ENCODE data around the gene CST1.
A peak's percentile ranks its signal among the peaks of the same experiment; 100 is the strongest.
"Not testable (repeated sequence)": the region's sequence is repeated elsewhere in the genome, so short reads cannot be mapped to it uniquely, and the experiment has no call there.

The CST1 gene

DNA sequence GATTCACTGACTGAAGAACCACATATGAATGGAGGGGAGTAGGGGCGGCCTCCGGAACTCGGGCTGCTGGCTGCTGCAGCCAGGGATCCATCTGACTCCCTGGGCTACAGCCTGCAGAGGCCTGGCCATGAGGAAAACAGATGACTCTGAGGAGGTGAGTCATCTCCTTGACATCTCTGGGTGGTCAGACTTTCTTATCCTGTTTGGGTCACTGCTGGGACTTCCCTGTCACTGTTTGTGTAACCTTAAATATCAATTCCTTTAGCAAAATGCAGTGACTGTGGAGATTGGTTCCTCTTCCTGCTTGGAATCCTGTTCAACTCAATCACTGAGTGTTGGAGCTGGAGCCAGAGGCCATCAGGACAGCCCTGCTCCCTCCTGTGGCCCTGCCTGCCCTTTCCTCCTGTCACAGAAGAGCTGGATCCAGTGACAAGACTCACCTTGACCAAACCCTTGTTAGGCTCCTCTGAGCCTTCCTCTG lies 4.4 kb upstream of the CST1 start:
- DNase-seq (ENCODE audit: low read depth in 2 of 2) = not testable (repeated sequence)

DNA sequence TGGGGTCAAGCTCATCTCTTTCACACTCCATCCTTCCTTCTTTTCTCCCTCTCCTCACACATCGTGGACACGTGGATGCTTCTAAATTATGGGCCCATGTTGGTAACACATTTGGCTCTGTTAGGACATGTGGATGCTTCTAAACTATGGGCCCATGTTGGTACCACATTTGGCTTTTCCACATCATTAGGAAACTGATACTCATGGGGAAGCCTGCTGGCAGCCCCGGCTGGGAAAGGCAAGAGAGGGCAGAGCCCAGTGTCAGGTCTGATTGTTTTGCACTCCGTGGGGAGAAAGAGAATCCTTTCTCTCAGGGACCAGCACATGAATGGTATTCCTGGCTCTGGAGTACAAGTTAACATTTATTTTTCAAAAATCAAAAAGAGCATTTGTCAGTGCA lies 4.0 kb upstream of the CST1 start:
- DNase-seq (ENCODE audit: low read depth in 2 of 2) = no peak

DNA sequence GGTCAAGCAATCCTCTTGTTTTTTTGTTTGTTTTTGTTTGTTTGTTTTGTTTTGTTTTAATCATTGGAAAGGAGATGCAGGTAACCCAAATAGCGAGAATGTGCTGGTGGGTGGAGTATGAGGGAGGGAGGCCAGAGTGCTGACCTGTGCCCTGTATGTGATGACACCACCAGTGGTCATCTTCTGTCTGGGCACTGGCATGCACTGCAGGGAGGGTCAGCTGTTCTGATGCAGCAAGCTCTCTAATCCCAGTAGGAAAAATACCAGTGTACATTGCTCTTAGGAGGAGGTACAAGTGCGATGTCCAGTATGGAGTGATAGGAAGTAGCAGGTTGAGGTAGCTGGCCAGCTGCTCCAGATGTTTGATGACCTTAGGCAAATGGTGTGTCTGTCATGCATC lies 2.9 kb upstream of the CST1 start:
- DNase-seq (ENCODE audit: low read depth in 2 of 2) = no peak

DNA sequence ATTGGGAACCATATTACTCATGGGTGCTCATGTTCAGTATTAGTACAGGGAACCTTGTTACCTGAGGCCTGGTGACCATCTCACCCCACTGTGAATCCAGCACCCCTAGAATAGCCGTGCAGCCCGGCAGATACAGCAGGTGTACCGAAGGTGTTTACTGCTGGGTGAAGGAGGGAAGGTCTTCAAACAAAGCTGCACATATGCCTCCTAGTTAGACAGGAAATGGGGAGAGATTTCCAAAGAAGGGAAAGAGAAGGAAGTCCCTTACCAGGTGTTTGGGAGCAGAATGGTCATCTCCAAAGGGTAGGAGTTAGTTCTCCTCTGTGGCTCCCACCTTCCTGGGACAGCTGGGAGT lies 2.4 kb upstream of the CST1 start:
- no peak for DNase-seq (ENCODE audit: low read depth in 2 of 2)

GRCh38 chr20:23752481-23753193 lies 1.9 kb upstream of the CST1 start:
- DNase-seq (ENCODE audit: low read depth in 2 of 2) = no peak

DNA sequence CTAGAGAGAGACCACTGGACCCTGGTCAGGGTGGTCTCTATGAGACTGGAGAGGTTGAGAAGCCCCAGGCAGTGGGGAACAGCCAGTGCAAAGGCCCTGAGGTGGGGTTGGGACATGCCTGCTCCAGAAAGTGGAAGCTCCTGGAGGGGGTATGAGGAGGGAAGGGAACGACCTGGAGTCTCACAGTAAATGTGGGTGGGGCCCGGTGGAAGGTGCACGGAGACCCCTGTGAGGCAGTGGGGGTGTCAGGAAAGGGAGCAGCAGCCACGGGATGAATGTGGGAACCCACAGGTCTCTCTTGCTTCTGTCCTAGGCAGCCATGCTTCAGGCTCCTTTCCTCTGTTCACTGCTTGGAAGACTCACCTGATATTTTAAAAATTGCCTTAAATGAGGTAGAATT lies 1.3 kb upstream of the CST1 start:
- no peak for DNase-seq (ENCODE audit: low read depth in 2 of 2)

GRCh38 chr20:23749746-23750145 lies 989 bp downstream of the CST1 start:
- no peak for DNase-seq (ENCODE audit: low read depth in 2 of 2)

DNA sequence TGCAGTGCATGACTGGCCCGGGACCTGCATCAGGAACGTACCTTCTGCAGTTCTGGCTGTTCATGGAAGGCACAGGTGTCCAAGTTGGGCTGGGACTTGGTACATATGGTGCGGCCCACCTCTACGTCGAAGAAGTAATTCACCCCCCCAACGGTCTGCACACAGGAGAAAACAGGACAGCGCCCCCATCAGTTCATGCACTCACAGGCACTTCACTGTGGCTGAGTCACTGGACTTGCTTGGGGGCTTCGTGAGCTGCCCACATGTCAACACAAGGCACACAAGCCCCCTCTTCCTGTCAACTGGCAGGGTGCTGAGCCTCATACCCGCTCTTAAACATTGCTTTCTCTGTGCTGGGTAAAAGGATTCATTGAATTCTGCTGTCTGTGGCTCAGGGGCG lies 1.8 kb downstream of the CST1 start:
- DNase-seq (ENCODE audit: low read depth in 2 of 2) = not testable (repeated sequence)

GRCh38 chr20:23747551-23747950 lies 3.2 kb downstream of the CST1 start:
- DNase-seq (ENCODE audit: low read depth in 2 of 2) = not testable (repeated sequence)

DNA sequence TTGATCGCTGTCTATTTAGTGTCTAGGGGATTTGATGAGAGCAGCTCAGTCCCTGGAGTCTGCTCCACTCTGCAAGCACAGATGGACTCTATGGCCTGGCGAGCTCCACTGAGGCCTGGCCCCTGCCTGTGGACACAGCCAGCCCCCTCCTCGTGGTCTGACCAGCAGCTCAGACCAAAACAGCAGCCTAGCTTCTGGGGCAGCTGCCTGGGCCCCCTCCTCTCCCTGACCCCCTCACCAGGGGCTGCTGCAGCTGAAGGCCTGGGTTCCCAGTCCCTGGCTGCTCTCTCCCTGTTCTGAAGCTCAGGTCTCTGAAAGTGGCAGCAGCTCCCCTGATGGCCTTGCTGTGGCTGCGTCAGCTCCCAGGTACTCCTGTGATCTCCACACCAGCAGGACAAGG lies 3.6 kb downstream of the CST1 start:
- not testable (repeated sequence) for DNase-seq (ENCODE audit: low read depth in 2 of 2)

DNA sequence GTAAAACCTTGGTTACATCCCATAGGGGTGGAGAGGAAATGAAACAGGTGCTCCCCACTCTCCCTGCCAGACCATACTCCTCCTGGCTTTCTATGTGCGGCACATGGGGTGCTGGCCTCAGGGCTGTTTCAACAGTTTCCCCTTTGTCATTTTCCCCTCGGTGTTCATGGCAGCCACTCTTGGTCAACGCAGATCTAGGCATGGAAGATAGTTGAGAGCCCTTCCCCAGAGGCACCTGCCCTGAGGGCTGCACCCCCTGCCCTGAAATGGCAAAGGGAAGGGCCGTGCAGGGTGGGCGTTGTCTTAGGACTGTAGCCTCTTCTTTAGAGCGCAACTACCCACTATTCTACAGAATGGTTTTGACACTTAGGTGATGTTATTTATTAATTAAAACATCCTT lies 4.4 kb downstream of the CST1 start:
- DNase-seq (ENCODE audit: low read depth in 2 of 2) = no peak

GRCh38 chr20:23745247-23745646 lies 5.5 kb downstream of the CST1 start:
- no peak for DNase-seq (ENCODE audit: low read depth in 2 of 2)

DNA sequence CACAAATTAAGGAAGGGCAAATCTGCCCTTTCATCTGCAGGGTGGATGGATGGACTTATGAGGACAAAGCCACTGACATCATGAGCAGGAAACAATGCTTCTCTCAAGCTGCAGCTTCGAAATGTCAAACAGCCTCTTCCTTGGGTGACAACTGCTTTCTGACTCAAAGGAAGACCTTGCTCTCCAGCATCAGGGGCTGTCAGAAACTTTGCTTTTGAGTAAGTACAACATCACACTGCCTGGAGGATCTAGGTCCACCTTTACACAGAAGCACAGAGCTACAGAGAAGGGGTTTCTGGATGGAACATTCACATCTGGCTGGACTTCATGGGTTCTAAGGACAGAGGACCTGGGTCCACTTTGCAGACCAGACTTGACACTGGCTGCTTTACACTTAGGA lies 5.9 kb downstream of the CST1 start:
- no peak for DNase-seq (ENCODE audit: low read depth in 2 of 2)

DNA sequence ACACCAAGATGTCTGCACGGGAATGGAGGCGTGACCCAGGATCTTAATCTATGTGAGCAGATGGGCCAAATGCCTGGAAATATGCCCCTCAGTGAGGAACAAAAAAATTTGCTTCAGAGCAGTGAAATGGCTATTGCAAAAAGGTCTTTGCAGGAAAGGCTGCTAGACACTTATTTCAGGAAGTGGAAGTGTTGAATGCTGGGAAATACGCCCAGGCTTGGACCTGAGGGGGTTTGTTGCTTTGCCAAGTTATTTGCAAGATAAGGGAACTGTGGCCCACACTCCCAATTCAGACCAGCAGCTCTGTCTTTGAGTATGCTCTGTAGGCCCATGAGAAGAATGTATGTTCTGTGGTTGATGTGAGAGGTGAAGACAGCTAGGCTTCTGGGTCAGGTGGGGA lies 15.3 kb downstream of the CST1 start:
- not testable (repeated sequence) for DNase-seq (ENCODE audit: low read depth in 2 of 2)

DNA sequence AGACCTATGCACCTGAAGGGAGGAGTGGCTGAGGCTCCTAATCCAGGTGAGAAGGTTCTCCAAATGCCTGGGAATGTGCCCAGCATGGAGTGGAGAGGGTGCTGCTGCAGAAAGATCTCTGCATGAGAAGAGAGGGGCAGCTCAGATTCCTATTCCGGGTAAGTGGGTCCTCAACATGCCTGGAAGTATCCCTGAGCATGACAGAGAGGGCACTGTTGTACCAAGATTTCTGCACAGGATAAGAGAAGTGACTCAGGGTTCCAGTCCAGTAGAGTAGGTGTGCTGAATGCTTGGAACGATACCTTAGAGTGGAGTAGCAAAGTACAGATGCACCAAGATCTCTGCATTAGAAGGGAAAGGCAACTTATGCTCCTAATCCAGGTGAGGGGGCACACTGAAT lies 15.8 kb downstream of the CST1 start:
- not testable (repeated sequence) for DNase-seq (ENCODE audit: low read depth in 2 of 2)

DNA sequence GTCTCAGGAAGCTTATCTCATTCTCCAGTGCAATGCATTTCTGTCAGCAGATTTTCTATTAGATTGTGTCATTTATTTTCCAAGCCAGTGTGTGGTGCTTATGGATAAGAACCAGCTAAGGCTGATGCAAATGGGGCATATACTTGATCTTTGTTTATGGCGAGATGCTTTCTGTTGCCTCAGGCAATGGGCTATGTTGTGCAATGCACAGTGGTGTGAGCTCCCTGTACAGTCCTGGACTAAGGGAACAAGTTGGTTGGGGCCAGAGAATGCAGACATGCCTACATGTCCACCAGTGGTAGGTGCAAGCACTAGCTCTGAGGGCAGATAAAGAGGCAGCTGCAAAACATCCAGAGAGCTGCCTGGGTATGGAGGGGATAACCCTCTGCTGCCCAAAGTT lies 16.3 kb downstream of the CST1 start:
- not testable (repeated sequence) for DNase-seq (ENCODE audit: low read depth in 2 of 2)

GRCh38 chr20:23727016-23727415 lies 23.7 kb downstream of the CST1 start:
- DNase-seq (ENCODE audit: low read depth in 2 of 2) = no peak

DNA sequence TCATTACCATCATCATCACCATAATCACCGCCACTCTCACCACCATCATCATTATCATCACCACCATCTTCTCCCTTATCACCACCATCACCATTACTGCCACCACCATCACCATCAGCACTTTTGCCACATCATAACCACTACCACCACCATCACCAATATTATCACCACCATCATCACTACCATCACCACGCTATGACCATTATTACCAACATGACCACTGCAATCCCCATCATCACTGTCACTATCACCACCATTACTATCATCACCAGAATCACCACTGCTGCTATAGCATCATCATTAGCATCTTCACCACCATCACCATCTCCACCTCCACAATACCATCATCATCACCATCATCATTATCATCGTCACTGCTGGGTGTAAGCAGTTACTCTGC lies 25.6 kb downstream of the CST1 start:
- no peak for DNase-seq (ENCODE audit: low read depth in 2 of 2)

DNA sequence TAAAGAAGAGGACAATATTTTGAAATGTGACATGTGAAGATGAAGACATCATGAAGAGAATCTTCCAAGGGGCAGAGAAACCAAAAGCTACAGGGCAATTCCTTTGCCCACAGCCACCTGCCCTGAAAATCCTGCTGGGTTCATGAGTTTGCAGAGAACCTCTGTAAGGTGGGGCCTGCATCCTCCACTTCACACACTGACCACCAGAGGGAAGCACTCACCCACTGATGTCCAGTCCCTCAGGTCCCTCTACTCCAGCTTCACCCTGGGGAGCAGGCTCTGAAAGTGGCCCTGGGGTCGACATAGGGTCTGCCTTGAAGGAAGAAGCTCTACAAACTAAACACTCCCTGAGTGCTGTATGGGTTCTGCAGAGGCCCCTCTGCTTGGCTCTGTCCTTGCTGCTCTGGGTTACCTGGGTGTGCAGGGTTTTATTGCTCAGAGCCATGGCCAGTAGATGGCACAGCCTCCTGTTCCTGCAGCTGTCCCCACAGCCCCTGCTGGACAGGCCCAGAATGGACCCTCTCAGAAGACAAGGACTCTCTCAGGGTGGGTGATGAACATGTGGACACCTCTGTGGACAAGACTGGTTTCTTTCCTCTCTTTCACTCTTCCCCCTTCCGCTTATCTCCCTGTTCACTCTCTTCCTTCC lies 27.0 kb downstream of the CST1 start:
- DNase-seq (ENCODE audit: low read depth in 2 of 2) = peak in 1 of 2 donors; percentile 16

DNA sequence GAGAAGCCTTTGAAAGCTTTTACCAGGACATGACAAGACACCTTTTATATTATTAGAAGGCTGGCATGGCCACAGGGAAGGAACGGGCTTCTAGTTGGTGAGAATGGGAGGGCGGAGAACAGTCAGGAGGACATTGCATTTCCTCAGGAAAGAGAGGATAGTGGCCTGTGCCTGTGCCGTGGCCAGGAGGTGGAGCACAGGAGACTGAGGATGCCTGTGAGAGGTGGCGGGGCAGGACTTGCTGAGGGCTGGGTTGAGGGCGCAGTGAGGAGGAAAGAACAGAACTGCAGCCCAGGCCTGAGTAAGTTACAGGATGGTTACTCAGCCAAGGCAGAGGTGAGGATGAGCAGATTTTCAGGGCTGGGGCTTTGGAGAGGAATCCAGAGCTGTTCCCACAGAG lies 27.9 kb downstream of the CST1 start:
- not testable (repeated sequence) for DNase-seq (ENCODE audit: low read depth in 2 of 2)

DNA sequence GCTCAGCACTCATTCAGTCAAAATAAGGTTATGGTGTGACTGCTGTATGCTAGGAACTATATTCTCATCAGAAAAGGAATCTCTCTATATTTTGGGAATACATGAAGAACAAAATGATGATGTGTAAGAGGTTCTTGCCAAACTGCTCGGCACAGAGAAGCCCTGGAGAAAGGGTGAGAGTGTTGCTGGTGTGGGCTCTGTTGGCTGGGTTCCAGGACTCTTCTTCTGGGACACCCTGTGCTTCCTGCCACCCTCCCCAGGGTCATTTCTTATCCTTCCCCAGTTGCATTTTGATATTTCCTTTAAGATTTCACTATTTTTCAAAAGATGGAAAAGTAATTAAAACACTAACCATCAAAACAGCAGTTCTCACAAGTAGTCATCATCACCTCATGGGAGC lies 28.8 kb downstream of the CST1 start:
- no peak for DNase-seq (ENCODE audit: low read depth in 2 of 2)

- not testable (repeated sequence) for DNase-seq (ENCODE audit: low read depth in 2 of 2)
Measured at GRCh38 chr20:23719351-23719750, 31.4 kb downstream of the CST1 start.

DNA sequence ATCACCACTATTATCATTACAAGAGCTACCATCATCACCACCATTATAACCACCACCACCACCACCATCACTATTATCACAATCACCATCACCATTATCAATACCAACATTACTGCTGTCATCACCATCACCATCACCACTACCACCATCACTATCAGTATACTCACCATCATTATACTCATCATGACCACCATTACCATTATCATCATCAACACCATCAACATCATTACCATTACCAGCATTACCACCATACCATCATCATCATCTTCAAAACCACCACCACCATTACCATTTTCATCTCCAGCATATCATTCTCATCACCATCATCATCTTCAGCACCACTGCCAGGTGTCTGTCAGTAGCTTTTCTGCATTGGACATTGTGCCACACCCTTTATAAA lies 39.0 kb downstream of the CST1 start:
- DNase-seq (ENCODE audit: low read depth in 2 of 2) = not testable (repeated sequence)

DNA sequence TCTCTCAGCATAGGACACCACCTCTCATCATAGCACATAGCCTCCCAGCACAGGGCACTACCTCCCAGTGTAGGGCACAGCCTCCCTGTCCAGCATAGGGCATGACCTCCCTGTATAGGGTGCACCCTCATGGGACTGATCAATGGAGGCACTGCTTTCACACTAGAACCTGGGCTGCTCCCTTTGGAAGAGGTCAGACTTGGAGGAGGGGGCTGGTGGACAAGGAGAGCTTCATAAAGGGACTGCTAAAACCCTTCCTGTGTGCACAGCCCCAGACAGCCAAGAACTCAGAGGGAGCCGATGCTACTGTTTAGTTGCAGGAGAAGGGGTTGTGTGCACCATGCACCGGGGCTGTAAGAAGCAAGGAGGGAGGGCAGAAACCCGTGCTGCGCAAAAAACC lies 40.0 kb downstream of the CST1 start:
- no peak for DNase-seq (ENCODE audit: low read depth in 2 of 2)
